NCI-H146 treated with DMSO at 0.1 percent for 48 hours (cell line): ENCODE data around the gene MAMDC2.

Experiments
- DNase-seq: peaks from one replicate; lab custom pipeline; 2025; ENCODE audit not compliant: unreplicated experiment; lab: John Stamatoyannopoulos, UW

MAMDC2 gene

GRCh38 chr9:70064496-70064895, 20.8 kb downstream of the MAMDC2 start:
- no peak for DNase-seq

DNA sequence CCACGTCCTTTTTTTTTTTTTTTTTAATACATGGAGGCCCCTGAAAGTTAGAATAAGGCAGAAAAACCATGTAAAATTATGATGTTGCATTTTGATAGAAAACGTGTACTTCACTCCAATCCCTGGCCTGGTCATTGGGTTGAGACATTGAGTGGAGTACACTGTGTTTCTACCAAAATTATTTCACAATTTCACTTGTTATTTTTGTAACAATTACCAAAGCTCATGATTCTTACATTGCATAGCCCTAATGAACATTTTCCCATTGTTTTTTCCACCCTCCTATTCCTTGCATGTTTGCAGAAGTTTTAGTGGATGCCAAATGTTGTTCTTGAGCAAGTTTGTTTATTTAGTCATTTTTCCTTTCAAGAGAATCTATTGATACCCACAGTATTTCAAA, 21.9 kb downstream of the MAMDC2 start:
- DNase-seq, result no peak

- no peak for DNase-seq
Measured at GRCh38 chr9:70066418-70066817, 22.8 kb downstream of the MAMDC2 start.

DNA sequence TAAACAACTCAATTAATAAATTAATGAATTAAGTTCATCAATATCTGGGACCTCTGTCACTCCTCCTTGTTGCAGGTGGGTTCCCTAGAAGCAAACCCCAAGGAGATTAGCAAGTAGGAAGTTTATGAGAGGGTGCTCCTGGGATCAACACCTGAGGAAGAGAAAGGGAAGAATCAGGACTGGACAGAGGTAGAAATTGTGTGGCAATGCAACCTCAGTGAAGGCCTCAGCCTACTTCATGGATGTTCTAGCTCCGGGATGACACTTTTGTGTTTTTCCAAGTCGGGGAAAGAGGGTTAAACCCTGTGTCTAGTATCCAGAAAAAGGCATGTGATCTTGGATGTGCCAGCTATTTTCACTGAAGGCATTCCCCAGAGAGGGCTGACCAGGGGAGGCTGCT, 23.2 kb downstream of the MAMDC2 start:
- DNase-seq, result no peak

DNA sequence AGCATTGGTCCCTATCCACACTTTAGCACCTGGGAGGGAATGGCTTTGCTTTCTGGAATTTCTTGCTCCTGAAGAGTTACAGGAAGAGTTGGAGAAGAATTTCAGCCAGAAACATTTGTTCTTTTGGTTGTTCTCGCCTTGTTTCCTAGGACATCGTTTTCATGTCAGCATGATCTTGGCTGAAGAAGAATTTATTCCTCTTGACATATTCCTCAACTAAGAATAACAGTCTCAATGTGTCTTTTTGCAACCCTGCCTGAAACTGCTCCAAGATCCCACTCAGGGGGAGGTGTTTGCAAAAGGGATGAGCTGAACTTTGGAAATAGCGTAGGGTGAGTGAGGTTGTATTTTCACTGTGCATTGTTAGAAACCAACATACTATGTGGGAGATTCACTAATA, 26.1 kb downstream of the MAMDC2 start:
- DNase-seq, result no peak

DNA sequence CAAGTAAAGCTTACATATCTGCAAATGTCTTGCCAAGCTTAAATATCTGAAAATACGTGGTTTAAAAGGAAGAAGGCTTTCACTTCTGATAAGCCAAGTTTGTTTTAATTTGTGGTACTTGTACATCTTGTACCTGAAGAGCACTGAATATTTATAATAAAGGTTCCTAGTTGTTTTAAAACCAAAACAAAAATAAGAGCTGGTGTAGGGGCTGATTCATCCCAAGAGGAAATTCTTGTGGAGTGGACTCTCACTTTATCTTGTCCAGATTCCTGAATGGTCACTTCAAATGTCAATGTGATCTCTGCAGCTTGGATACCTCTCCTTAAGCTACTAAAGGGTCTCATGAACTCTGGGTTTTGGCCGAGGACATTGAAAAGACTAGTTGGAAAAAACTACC, 29.5 kb downstream of the MAMDC2 start:
- DNase-seq, result no peak

DNA sequence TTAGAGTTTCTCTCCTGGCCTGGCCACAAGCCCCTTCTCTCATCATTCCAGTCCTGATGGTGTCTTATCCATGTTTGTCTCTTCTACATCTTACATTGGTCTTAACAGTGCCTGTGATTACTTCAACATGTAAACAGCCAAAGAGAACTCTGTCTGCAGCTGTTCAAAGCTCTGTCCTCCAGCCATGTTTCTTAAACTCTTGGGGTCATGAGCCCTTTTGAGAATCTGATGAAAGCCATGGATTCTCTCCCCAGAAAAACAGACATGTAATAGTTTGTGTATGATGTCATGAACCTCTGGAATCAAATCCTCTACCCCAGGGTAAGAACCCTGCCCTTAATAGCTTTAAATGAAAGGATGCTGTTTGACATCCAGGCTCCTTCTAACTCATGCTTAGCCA, 30.1 kb downstream of the MAMDC2 start:
- DNase-seq, result no peak

GRCh38 chr9:70076678-70077077, 33.0 kb downstream of the MAMDC2 start:
- no peak for DNase-seq

GRCh38 chr9:70079417-70080037, 35.9 kb downstream of the MAMDC2 start:
- DNase-seq, result peak; percentile 60

DNA sequence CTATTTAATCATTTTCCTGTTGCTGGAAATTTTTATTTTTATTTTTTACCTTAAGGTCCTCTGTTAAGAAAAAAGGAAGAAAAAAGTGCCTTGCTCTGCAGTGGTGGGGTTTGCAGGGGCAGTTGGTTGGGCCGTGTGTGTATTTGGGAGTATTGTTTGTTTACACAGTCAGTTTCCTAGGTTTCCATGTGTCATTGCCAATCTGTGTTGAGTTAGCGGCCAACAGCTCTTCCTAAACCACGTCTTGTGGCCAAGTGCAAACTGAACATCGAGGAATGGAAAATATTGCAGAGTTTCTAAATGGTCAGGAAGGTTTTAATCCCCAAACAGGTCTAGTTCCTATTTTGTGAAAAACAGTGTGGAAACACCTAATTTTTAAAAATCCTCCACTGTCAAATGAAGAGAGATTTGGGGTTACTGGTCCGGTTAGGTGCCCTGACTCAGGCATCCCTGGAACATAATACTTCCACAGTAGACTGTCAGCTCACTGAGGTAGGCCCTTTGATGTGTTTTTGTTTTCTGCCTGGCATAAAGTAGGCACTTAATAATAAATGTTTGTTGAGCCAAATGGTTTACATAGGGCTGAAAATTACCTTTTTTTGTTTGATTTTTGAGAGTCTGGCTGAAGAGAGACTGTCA, 37.0 kb downstream of the MAMDC2 start:
- DNase-seq, result peak; percentile 15

DNA sequence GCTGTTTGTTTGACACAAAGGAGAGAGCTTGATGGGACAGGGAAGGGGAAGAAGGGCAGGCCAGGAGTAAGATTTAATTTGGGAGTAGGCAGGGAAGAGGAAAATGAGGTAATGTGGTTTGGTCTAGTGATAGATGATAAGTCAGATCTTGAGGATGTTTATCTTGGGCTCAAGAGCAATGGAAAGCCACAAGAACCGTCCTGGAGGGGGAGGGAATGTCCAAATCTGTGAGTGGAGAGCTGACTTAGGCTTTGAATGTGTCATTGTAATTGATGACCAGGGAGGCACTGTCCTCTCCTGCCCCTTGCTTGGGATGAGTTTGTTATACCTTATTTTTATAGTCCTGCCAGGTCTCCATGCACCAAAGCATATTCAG, 37.5 kb downstream of the MAMDC2 start:
- DNase-seq, result no peak

GRCh38 chr9:70083429-70083828, 39.8 kb downstream of the MAMDC2 start:
- DNase-seq, result no peak

DNA sequence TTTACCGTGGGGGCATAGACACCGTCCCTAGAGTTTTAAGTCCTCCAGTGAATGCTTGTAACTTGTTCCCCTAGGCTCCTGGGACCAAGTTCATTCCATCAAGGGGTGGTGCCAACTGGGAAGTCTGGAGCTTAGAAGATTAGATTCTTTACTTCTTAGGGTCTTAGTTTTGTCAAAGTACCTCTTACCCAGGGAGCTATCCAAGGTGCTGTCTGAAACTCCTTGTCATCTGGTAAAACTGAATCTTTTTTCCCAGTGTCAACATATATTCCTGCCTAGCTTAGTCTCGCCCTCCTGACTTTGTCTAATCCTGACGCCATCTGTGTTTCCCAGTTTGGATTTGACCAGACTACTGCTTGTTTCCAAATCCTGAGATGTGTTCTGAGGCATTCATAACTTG, 41.6 kb downstream of the MAMDC2 start:
- no peak for DNase-seq

GRCh38 chr9:70091103-70091502, 47.5 kb downstream of the MAMDC2 start:
- no peak for DNase-seq

DNA sequence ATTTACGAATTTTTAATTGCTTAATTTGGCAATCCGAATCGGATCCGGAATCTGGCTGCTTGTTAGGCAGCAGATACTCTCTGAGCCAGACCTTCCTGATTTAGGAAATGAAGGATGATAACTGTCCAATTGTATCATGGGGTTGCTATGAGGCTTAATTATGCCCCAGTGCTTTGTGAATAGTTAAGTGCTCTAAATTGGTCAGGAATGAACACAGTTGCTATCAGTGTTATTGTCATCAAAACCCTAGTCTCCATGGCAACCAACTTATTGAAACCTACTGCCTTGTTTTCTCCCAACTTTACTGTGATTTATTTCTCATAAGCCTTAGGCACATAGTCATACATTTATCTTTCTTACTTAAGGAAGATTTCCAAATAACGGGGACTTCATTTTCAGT, 47.9 kb downstream of the MAMDC2 start:
- peak; percentile 82 for DNase-seq

- DNase-seq, result no peak
Measured at GRCh38 chr9:70092190-70092589, 48.5 kb downstream of the MAMDC2 start.

DNA sequence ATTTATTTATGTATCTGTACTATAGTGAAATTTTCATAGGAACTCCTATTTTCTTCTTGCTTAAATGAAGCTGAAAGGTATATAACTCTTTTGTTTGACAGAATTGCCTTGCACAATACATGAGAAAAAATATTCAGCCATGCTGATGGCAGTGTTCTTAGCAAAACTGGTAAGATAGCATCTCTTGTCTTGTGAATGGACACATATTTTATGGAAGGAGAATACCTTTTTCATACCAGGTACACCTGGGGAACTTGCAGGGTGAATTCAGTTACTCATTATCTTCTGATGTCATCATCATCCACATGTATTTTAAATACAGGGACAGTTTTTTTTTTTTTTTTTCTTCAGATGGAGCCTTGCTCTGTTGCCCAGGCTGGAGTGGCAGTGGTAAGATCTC, 49.4 kb downstream of the MAMDC2 start:
- DNase-seq, result no peak

DNA sequence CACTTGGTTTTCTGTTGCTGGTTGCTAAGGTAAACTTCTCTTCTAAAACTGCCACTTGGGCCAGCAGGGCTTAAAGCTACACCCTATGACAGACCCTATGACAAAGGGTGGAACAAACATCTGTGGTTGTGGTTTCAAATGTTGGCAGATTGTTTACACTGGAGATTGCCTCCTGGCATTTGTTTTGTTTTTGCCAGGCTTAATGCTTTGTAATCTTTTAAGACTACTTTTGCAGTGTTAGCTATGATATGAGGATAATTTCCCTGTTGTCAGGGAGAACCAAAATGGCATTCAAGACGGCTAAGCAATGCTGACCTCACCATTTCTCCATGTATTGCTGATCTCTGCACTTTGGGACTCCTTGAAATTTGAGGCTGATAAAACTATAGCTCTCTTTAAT, 50.3 kb downstream of the MAMDC2 start:
- DNase-seq, result no peak

- DNase-seq, result no peak
Measured at GRCh38 chr9:70094747-70095146, 51.1 kb downstream of the MAMDC2 start.

GRCh38 chr9:70097187-70097586, 53.5 kb downstream of the MAMDC2 start:
- no peak for DNase-seq

DNA sequence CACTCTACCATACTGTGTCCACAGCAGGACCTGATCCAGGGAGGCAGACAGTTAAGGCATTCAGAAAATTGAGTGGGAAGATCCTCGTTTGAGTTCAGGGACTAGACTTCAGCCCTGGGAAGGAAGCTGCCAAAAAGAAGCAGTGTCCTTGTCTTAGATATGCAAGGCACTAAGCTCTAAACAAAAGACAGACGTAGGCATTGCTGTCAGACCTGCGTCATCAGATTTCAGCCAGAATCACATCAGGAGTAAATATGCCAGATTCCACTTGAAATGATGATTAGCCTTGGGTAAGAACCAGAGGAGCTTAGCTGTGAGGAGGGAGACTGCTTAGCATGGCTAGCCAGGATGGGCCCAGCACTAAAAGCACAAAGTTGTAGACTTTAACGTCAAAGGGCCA, 56.7 kb downstream of the MAMDC2 start:
- no peak for DNase-seq

GRCh38 chr9:70101265-70101664, 57.6 kb downstream of the MAMDC2 start:
- no peak for DNase-seq

GRCh38 chr9:70105147-70105546, 61.5 kb downstream of the MAMDC2 start:
- DNase-seq, result no peak
